Kidney tubule cell (primary cell): ENCODE measurements around the gene MYO18A.

ENCODE experiments used
- DNase-seq: peaks from one replicate; pipeline ENCODE4 v3.0.0-alpha.2; 2018; ENCODE audit warnings: low spot score

The MYO18A gene

DNA sequence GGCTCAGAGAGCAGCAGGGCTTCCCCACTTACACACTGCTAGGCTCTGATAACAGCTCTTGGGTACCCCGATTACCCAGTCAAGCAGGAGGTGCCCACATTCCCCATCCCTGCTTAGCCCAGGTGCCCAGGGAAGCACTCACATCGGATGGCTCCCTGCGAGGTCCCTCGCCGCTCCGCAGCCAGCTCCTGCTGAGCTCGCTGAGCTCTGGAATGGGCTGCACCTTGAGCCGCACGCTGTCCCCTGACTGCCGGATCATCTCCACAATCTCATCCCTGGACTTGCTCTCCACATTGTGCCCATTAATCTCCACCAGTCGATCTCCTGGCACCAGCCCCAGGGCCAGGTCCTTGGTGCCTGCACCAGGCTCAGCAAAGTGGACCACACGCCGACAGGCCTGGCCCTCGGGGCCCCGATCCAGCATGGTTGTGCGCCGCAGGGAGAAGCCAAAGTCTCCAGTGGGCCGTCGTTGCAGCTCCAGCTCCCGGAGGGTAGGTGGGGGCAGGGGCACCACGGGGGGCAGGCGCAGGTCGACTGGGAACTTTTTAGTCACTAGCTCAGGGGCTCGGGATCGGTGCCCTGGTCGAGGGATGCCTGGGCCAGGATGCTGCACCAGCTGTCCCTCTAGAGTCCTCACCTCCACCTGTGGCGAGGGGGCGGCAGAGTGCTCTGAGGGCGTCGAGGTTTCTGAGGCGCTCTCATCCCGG is 14.2 kb downstream of the MYO18A start:
- no peak for DNase-seq

DNA sequence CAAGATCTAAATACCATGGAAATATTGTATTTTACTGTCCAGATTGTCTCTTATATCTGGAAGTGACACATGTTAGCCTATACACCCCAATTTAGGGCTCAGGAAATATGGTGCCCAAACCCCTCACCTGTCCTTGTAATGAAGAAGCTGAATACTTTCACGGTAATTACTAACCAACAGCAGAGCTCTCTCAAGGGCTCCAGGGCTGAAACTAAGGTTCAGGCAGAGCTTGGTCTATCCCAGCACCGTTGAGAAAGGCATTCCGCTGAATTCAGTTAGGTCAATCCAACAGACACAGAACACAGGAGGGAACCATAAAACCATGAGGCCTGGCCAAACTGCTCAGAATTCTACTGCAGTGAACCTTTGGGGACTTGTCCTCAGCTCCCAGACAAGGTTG is 14.9 kb downstream of the MYO18A start:
- DNase-seq: no peak

DNA sequence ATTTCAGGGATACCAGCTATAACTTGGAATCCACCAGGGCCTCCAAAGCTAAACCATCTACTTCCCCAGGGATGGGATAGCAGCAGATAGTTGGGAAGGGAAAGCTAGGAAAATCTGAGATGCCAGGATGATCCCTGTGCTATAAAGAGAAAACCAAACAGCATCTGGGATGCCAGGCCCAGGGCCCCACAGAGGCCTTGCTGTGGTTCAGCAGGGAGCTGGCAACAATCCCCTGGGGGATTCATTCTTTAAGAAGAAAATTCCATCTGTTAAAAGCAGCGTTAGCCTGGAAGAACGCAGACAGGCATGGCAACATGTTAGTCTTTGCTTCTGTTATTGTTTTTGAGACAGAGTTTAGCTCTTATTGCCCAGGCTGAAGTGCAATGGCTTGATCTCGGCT is 16.6 kb downstream of the MYO18A start:
- no peak for DNase-seq

DNA sequence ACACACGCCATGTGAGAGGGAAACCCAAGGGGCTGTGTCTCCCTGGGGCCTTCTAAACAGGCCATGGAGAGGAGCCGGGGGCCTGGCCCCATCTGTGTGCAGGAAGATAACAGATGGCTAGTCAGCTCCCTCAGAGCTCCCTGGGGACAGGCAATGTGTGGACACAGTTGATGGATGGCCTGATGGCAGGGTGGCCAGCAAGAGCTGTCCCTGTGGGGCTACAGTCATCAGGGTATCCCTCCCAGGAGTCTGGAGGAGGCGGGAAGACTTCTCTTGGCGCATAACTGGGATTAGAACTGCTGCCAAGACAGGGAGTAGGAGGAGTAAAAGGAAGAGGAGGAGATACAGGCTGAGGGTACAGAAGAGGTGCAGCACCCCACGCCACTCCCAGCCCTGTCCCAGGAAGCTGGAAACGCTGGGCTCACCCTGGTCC is 17.3 kb downstream of the MYO18A start:
- no peak for DNase-seq

DNA sequence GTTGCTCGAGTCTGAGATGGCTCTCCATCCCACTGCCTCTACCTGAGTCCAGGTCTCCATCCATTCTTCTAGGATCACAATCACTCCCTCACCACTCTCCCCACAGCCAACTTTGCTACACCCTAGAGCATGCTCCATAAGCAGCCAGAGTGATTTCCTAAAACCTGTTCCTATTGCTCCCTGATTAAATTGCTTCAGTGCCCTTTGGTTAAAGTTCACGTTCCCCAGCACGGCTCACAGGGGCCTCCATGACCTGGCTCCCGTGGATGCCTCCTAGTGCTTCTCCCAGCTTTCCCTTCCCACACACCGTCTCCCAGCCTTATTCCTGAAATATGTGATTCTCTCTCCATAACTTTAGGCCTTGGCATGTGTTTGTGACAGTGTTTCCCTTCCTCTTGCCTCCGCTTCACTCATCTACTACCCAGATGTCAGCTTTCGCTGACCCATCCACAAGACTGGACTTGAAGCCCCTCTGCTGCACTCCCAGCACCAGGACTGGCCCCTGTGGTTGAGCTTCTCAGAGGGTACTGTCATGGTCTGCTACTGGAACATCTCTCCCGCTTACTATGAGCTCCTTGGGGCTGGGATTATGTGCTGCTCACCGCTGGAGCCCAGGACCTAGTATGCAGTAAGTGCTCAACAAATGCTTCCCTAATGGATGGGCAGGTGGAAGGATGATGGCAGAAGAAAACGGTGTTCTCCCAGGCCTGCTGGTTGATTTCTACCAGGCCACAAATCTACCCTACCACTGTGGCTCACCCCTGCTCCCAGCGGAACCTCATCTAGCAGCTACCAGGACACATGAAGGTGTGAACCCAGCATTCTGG is 17.9 kb downstream of the MYO18A start:
- no peak for DNase-seq

DNA sequence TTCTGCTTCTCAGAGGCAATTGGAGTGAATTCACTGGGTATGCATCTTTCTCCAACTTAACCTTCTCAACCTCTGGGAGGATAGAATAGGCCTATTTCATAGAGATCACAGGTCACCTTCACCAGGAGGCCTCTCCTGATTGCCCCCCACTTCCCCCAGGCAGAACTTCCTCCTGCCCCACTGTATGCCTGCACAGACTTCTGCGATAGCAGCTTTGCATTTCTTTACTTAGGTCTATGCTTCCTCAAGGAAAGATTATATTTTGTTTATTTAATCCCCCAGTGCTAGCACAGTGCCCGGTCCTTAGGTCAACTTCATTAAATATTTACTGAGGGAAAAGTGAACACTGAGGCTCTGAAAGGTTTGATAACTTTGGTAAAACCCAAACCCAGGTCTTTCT is 19.9 kb downstream of the MYO18A start:
- DNase-seq: no peak

DNA sequence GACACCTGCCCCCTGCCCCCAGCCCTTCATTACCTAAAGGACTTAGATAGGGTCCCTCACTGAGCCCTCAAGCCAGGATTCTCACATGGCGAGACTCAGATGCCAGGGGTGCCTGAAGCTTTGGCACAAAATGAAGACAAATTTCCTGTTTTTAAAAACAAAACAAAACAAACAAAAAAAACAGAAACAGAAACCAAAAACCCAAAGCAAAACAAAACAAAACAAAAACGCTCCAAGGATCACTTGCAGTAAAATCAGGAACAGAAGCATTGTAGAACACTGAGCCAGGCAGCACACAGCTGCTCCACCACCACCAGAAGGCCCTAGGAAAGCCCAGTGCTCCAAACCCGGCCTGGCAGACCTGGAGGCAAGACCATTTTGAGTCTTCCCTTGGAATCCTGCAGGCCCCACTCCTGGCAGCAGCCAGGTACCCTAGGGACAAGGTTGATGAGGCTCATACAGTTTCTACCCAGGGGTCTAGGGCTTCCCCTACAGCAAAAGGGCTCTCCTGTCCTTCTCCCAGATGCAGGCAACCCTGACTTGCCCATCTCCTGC is 20.8 kb downstream of the MYO18A start:
- DNase-seq: no peak

DNA sequence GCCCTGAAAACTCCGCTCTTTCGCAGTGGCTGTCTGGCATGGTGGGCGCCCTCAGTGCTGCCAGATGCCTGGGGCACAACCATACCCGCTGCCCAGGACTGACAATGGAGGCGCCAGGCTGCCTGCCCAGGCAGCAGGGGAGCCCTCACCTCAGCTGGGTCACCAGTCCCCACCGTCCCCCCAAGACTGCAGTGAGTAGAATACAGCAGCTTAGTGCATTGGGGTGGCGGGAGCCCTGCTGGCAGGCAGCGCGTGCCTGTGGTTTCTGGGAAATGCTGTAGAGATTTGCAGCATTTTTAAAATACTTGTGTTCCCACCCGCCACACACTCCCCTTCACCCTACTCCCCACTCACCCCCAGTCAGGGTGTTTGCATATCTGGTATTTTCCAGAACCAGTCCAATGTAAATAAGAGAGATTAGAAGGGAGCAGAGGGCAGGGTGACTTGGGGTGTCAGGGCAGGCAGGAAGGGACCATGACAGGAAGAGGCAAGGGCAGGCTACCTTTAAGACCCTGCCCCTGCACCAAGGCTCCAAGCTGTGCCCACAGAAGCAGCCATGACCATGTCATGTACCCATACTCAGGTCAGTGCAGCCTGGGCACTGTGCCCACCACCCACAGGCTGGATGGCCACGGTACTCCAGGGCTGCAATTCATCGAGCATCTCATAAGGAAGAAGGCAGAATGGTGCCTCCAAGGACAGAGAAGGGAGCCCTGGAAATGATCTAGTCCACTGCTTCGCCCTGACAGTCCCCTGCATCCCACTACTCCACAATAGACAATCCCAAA is 21.5 kb downstream of the MYO18A start:
- peak; percentile 30 for DNase-seq

DNA sequence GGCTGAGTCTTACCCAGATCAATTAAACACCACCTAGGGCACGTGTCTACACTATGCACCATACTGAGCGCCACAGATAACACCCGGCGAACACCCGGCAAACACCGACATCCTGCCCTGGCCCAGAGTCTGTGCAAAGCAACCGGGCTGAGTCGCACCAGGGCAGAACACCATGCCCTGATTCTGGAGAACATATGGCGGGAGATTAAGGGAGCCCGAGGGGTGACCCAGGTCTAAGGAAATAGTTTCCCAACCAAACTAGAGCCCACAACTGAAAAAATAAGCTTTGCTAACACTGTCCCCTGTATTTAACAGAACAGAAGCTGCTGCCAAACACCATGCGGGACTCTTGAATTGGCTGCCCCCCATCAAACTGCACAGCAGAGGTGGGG is 22.1 kb downstream of the MYO18A start:
- no peak for DNase-seq

DNA sequence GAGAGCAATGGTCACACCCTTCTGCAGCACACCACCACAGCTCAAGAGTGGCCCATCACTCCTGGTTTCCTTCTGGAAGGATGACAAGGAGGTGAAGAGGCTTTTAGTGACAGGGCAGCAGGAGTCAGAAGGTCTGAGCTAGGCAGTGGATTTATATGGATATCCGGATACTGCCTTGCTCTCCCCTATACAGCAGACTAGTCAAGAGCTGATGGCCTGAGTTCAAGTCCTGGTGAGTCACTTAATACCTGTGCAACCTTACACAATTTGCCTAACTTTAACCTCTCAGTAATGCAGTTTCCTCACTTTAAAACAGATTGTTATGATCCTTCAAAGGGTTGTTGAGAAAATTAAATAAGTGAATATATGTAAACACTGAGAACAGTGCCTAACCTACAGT is 22.9 kb downstream of the MYO18A start:
- no peak for DNase-seq

DNA sequence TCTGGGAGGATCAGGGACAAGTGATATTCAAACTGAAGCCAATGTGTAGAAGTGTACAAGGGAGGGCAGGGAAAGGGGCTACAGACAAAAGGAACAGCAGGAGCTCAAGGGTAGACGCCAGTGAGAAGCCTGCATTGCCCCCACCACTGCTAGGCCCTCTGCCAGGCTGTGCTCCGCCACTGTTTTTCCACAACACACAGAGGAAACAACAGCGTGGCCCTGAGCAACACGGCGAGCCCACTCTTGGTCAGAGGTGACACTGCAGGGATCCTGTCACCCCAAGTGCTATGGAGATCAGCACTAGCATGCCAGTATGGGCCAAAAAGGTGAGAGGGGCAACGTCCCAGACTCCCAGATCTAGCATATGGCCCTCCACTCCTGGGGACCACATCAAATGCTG is 23.4 kb downstream of the MYO18A start:
- DNase-seq: no peak

DNA sequence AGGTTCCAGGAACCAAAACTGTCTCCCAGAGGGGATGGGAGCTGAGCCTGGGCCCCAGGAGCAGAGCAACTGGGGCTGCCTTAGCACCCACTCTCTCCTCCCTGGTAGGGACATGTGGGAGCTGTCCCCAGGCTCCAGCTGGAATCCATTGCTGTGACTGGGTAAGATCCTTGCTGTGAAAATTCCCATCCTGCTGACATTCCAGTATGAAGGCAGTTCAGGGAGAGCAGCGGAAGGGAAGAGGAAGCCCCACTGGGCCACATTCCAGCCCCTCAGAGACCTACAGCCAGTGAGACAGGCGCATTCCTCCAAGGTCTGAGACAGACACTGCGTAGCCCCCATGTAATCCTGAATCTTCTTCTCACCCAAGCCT is 24.2 kb downstream of the MYO18A start:
- DNase-seq: no peak

DNA sequence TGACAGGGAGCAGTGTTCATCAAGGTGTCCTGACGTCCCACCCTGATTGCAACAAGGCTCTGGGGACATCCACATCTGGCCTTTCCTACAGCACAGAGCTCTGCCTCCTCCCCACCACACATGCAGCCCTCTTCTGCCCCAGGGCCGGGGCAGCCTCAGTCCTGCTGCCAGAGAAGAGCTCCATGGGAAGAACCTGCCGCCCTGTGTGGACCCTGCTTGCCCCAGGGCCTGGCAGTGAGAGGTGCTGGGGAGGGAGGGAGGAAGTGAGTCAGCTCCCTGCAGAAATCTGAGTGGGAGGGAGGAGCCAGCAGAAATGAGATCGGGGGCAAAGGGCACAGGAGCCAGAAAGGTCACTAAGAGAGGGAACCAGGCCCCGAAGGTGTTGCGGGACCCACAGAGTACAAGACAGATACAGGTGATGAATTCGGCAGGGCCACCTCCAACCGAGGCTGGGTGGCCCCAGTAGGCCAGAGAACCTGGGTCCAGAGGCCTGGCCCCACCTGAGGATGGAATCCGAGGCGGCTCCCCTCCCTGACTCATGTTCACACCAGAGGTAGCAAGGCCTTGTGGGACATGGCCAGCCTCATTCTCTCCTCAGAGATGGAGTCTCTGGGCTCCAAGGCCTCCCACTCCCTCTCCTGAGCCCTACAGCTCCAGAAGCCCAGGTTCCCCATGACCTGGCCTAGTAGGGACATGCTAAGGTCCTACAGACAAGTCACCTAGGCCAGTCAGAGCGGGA is 24.8 kb downstream of the MYO18A start:
- DNase-seq: peak; percentile 80

DNA sequence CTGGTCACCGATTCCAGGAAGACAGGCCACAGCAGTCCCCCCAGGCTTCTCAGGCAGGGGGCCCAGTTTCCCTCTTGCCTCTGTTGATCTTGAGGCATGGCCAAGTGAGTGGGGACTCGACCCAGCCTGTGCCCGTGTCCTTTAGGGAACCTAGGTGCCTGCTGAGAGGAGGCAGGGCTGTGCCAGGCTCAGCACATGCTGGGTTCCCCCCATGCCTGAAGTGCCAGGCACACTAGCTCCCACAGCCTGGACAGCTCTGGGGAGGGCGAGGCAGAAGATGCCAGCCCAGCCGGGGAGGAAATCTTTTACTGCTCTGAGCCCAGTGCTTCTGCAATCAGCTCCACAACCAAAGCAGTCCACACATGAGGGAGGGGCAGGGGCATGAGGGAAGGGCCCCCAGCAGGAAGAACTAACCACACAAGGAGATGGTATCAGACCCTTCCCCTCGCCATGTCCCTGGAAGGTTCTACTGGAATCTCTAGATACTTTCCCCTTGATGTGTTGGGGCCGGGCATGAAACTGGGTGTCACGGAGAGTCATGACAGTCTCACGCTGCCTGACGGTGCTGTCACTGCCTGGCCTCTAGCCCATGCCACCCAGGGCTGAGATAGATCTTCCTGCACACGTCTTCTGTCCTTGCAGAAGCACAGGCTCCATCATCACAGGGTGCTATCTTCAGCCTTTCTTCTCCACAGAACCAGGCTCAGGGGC is 25.5 kb downstream of the MYO18A start:
- no peak for DNase-seq

DNA sequence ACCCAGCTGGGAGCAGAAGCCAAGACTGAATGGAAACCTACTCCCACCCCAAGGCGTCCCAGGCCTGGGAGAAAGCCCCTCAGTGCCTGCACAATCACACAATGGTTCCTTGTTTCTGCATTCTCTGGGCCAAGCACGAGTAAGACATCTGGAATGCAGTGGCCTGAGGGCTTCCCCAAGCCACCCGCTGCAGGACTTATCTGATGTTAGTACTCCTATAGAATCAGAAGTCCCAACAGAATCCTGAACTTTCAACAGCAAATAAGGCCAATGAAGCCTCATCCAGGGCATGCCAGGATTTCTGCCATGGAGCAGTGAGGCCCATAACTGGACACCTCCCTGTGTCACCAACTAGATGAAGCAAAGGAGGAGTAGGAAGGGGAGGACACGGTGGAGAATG is 28.6 kb downstream of the MYO18A start:
- peak; percentile 61 for DNase-seq

DNA sequence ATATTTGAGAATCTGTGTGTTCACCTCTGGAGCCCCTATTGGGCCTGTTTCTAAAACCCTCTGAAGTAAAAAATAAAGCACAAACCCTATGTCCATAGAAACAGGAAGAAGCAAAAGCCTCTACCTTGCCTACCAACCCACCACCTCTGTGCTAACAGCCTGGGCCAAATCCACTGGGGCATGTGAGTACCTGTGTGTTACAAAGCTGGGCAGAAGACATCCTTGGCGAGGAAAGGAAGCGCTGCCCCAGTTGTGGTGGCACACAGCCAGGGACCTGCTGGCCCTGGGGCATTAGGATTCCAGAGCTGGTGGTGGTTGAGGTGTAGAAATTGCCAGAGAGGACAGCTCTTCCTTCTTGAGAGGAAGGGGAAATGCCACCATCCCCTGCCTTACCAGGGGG is 30.0 kb downstream of the MYO18A start:
- DNase-seq: peak; percentile 30

DNA sequence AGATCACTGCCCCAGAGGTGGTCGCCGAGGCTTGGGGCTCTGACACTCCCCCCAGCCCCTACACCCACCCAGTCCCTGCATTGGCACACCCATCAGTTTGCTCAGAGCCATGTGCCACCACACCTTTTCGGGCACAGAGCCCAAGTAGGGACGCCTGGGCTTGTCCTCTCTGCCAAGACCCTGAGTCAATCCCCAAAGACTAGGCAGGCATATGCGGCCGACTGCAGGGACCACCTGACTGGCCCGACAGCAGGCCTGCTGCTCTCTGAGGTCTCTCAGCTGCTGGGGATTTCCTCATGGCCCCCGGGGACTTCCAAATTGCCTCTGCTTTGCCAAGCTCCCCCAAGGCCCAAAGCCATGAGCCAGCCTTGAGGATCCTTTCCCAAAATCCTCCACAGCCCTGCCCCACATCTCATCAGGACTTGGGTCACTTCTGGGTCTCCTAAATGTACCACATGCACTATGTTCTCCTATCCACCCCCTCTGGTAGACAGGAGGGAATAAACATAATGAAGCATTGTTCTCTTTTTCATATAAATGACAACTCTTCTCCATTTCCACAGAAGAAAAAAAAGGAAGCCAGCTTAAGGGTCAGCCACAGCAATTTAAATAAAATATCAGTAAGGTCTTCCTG is 30.6 kb downstream of the MYO18A start:
- DNase-seq: no peak

DNA sequence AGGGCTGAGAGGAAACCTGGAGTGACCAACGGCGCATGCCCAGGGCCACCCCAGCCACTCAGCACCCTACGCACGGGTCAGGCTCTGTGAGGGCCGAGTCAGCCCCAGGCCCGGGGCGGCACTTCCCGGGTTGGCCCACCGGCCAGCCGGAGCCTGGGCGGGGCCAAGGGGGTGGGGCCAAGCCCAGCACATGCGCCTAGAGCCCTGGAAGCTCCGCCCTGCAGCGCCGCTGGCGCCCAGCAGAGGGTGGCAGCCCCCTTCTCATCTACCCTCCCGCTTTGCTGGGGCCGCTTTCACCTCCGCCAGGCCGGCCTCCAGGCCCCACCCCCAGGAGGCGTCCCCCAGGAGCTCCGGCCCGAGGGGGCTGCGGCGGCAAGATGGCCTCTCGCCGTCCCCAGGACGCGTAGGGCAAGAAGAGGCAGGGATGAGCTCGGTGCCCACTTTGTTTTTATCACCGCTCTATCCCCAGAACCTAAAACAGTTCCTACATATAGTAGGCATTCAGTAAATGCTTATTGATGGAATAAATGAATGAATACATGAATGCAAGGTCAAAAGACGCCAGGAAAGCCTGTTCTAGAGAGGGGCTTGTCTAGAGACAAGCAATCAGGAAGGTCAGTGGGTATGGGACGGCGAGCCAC is 31.3 kb downstream of the MYO18A start:
- peak; percentile 95 for DNase-seq

DNA sequence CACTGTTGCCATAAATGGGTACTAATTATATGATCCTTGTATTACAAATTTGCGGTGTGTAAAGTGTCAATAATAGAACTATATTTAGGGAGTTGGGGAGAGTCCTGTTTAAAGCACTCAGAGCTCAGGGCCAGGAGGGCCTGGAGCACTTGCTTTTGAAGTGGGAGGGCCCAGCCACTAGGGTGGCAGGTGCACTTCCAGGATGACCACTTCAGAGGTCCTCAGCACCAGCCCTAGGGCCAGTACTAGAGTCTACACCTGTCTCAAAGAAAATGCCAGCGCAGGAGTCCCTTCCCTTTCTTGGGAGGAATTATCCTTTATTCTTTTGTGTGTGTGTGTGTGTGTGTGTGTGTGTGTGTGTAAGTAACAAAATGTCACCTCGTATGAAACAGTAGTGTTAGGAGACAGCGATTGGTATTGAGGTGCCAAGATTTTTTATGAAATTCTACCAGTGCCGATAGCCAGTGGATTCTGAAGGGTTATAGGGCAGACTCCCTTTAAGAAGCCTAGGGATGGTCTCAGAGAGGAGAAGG is 31.9 kb downstream of the MYO18A start:
- no peak for DNase-seq

DNA sequence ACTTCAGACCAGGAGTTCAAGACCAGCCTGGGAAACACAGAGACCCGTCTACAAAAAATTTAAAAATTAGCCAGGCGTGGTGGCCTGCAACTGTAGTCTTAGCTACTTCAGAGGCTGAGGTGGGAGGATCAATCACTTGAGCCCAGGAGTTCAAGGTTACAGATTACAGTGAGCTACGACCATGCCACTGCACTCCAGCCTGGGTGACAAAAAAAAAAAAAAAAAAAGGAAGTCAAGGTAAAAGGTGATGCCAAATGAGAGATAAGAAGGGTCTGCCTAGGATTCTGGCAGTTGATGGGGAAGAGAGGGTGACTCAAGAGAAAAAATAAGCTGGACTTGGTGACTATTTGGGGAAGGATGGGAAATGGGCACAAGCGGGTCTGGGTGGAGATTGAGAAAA is 32.5 kb downstream of the MYO18A start:
- no peak for DNase-seq
